ENCODE measurements around the gene TFR2. TPM values are rescaled to one million over a fixed set of nuclear protein-coding genes. Genes with fewer than 3 reads are reported as not detected.
A peak's percentile ranks its signal among the peaks of the same experiment; 100 is the strongest.

The TFR2 gene
- total and polyA plus RNA-seq, 9 of the 15 experiments (the other 6 are each of a cell fraction or from before 2014, with no cell fraction given): 3.8 to 123 (median 51.1) TPM

GRCh38 chr7:100585511-100586265 lies 55.7 kb downstream of the TFR2 start, which contains the start of gene LRCH4 (continued):
- peak; percentile 96 for TF ChIP-seq ZNF740 (CRISPR knock-in tag; IDR thresholded peaks at IDR 0.05)
- TF ChIP-seq ZNF740 (tag; IDR thresholded peaks at IDR 0.05): peak in 1 of 2 experiments; percentile 97; a peak in 2 of 4 replicates
- TF ChIP-seq PHB (CRISPR knock-in tag; IDR thresholded peaks at IDR 0.05): peak; percentile 93; the same call in 1 of the 2 replicates
- peak; percentile 98 for TF ChIP-seq TOE1 (IDR thresholded peaks at IDR 0.05; ENCODE audit: borderline replicate concordance)
- TF ChIP-seq TOE1 (CRISPR knock-in tag; IDR thresholded peaks at IDR 0.05; ENCODE audit: borderline replicate concordance, low read depth): no peak
- TF ChIP-seq ZNF232 (CRISPR knock-in tag; IDR thresholded peaks at IDR 0.05): no peak
- no peak for TF ChIP-seq RBM34 (IDR thresholded peaks at IDR 0.05; ENCODE audit: borderline replicate concordance, insufficient read depth, low read length)
- TF ChIP-seq POLR2H (tag; IDR thresholded peaks at IDR 0.05; ENCODE audit: low read depth): peak; percentile 95
- TF ChIP-seq ZNF24 (IDR thresholded peaks at IDR 0.05): peak; percentile 54; the same call in 1 of the 2 replicates
- peak; percentile 91 for TF ChIP-seq SMAD4 (CRISPR knock-in tag; conservative IDR thresholded peaks at IDR 0.05)
- TF ChIP-seq ZNF316 (IDR thresholded peaks at IDR 0.05): no peak
- TF ChIP-seq SAP30 (IDR thresholded peaks at IDR 0.05; ENCODE audit: borderline replicate concordance, insufficient read depth, low read depth, low read length, poor library complexity, severe bottlenecking): peak; percentile 81
- TF ChIP-seq ZBTB11 (CRISPR knock-in tag; IDR thresholded peaks at IDR 0.05): no peak
- 0 out of 2 replicates have a peak, but pooled peaks have one; percentile 16 for TF ChIP-seq KLF1 (tag; IDR thresholded peaks at IDR 0.05)
- no peak for TF ChIP-seq NR2C2 (CRISPR knock-in tag; IDR thresholded peaks at IDR 0.05)
- no peak for TF ChIP-seq NR2C2 (tag; IDR thresholded peaks at IDR 0.05)
- TF ChIP-seq NBN (IDR thresholded peaks at IDR 0.05; ENCODE audit: low read depth): peak; percentile 78; the same call in 1 of the 2 replicates
- TF ChIP-seq FOXJ2 (tag; IDR thresholded peaks at IDR 0.05): no peak
- no peak; the same call in 1 of the 2 replicates for TF ChIP-seq ILF3 (IDR thresholded peaks at IDR 0.05; ENCODE audit: borderline replicate concordance)
- peak; percentile 86; the same call in 1 of the 2 replicates for TF ChIP-seq MYBL2 (IDR thresholded peaks at IDR 0.05; ENCODE audit: low read depth)
- TF ChIP-seq MYBL2 (CRISPR knock-in tag; IDR thresholded peaks at IDR 0.05; ENCODE audit: borderline replicate concordance): no peak
- no peak for TF ChIP-seq NFXL1 (CRISPR knock-in tag; IDR thresholded peaks at IDR 0.05)

Measured in K562 (cell line).